Measurements from ENCODE around the gene SERBP1.
"Not testable (repeated sequence)": the region's sequence is repeated elsewhere in the genome, so short reads cannot be mapped to it uniquely, and the experiment has no call there.

SERBP1 gene

DNA sequence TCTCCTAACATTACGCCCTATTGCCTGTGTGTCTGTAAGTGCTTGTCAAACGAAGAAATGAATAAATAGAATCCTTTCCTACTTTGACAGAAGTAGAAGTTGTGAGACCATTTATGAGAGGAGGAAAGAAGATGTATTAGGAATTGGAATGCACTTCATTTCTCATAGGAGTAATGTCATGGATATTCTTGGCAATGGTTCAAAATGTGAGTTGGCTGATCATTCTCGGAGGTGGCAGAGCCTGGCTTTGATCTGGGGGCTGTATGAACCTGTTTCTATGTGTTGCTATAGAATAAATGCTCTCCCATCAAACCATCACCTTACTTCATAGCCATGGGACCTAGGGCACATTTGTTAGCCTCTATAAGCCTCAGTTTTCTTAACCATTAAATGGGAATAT lies 10.1 kb upstream of the SERBP1 start:
- DNase-seq (ENCODE audit: low spot score) = no peak

DNA sequence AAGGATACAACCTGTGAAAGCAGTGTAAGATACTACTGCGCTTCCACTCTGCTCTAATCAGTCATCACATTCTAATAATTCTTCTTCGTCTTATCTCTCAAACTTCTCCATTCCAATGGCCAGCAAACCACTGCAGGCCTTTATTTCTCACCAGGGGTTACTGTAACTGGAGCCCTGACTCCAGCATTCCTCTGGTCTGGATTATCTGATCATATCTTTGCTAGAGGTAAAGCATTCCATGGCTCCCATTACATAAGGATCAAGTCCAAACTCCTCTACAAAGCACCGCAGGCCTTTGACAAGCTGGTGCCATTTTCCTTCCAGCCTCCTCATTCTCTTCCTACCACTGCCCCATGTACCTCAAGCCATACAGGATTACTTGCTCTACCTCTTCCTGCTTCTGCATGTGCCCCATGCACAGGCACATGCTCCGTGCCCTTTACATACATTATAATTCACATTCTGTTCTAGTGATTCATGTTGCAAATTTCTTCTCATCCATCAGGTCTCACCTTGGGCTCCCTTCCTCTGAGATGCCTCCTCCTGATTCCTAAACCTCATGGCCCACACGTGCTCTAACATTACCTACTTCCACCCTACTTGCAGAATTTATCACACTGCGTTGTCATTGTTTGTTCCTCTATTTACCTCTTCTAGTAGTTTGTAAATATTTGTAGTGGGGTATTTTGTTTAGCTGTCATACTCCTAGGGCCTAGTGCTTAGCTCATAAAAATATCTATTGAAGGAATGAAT lies 9.3 kb upstream of the SERBP1 start:
- no peak for DNase-seq (ENCODE audit: low spot score)

DNA sequence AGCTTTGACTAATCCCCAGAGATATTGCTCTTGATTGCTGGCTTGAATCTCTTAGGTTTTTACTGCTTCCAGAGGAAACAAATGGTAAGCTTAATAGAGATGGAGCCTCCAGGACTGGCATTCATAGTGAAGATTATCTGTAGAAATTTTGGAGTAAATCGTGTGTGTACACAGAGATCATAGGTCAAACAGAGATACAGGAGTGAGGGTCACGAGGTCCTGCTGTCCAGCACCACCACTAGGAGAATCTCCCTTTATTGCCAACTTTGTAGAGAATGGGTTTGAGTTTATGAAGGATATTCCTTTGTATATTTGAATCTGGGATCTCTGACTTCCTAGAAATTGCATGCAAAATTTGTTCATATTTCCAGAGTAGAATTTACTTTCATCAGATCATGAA lies 7.8 kb upstream of the SERBP1 start:
- no peak for DNase-seq (ENCODE audit: low spot score)

DNA sequence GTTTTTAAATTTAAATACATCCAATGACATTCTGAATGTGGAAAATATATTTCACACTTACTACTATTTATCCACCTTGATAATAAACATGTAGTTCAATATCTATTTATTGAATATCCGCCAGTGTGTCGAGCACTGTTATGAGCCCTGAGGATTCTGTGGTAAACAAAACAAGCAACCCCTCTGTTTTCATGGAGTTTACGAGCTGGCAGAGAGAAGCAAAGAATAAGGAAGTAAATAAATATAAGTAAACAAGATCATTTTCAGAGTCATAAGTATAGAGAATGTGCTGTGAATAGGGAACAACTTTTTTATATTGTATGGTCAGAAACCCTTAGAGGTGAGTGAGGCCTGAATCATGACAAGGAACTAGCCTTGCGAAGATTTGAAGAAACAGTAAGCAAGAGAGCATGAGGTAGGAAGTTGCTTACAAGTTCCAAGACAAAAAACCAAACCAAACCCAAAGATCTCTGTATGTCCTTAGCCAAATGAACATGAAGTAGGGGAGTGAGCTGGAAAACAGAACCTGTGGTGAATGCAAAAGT lies 6.4 kb upstream of the SERBP1 start:
- DNase-seq (ENCODE audit: low spot score) = no peak

DNA sequence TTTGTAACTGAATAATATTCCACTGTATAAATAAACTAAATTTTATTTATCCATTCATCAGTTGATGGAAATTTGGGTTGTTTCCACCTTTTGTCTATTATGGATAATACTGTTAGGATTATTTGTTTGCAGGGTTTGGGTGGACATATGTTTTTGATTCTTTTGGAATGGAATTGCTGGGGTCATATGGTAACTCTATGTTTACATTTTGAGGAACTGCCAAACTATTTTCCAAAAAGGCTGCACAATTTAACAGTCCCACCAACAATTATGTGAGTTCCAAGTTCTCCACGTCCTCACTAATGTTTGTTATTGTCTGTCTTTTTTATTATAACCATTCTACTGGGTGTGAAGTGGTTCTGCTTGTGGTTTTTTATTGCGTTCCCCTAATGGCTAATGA lies 4.3 kb upstream of the SERBP1 start:
- no peak for DNase-seq (ENCODE audit: low spot score)

DNA sequence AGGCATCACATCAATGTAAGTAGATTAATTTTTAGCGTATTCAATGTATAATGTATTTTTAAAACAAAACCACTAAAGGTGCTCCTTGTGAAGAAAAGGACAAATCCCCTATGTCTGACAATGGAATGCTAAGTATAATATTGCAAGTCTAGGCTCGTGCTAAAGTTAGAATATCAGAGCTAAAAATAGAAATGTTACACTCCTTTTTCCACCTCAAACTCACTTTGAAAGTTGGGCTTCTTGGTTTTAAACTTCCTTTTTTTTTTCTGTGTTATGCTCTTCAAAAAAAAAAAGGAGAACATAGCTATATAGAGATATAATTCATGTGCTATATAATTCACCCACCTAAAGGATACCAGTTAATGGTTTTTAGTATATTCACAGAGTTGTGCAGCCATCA lies 3.6 kb upstream of the SERBP1 start:
- DNase-seq (ENCODE audit: low spot score) = no peak

DNA sequence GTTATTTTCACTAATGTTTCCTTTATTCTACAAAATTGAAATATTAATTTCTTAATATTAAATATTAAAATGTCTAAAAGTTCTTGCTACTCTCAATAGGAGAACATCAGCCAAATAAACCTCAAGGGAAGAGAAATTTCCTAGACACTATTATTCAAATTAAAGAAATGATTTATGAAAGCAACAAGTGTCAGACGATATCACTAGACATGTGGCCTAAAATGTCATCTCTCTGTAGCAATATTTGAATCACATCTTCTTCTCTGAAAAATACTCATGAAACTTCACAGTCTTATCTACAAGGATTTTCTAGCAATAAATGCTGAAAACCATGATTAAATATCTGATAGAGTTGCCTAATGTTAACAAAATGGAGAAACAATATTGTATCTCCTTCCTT lies 2.5 kb upstream of the SERBP1 start:
- DNase-seq (ENCODE audit: low spot score) = no peak

DNA sequence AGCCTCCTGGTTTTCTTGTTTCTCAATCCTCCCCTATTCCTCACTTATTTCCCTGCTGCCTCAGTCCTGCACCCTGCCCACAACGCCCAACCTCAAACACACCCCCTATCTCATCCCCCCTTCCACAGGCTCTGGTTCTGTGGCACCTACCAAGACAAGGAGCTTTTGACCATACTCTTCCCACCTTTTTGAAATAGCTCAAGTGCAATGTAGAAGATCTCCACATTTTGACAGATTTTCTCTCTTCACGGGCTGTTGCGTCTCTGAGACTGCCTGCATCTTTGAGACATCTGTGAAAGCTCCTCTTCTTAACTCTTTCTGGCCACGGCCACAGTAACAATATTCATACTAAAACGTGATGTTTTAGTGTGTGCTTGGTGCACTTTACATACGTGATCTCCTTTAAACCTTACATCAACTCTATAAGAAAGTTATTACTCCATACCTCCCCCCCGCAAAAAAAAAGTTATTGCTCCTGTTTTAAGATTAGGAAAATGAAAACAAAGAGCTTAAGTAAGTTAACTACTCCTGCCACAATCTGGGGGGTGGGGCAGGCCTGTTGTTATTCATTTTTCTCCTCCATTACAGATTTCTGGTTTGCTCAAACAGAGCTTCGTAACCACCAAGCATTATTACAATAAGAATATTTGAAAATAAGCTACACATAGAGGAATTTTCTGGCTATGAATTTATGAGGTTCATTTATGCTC lies 1.8 kb upstream of the SERBP1 start:
- no peak for DNase-seq (ENCODE audit: low spot score)

DNA sequence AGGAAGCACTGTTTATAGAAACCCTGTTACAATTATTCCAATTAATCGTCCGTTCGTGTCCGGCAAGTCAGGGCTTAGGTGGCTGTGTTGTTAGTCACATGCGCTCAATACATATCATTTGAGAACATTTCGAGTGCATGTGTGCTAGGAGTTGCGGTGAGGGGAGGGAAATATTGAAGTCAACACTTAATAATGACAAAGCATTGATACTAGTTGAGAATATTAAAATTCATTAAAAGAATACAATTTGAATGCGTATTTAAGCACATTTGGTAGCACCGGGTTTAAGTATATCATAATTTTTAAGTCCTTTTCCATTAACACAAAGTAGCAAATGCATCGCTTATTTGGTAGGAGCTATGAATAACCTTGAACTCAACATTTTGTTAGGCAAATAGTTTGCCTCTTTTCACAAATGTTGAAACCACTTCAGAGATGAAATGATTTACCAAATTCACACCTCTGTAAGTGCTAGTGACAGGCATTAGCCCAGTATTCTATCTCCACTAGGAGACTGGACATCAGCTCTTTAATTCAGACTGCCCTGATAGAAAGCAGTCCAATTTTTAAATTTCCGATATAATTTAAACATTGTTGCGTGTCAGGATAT lies 1.1 kb upstream of the SERBP1 start:
- no peak for DNase-seq (ENCODE audit: low spot score)

DNA sequence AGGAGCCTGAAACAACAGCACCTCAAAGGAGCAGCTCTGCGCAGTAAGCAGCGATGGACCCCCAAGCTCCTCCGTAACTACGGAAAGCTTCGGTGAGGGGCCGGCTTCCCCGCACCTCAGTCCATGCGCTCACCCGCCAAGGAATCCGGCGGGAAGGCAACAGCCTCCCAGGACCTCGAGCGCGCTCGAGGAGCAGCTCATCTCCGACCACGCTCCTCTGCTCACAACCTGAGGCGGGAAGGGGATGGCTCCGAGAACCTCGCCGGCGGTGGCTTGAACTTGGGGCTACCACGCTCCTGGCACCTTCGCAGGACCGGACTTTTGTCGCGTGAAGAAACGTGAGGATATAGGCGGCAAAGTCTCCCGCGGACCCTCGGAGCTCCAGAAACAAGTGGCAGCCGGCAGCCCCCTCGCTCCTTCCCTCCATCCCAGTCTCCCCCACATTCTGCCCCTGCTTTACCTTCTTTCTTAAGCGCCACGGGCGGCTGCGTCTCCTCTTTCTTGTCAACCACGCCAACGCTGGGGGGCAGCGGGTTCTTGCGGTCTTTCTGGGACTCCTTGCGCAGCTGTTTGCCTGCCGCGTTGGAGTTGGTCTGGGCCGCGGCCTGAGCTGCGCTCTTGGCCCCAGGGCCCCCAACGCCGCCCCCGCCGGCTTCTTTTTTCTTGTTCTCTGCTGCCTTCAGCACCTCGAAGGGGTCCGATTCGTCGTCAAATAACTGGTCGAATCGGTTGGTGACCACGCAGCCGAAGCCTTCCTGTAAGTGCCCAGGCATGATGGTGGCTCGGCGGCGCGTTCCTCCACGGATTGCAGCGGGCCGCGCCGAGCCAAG lies 459 bp downstream of the SERBP1 start:
- peak; percentile 26 for DNase-seq (ENCODE audit: low spot score)

DNA sequence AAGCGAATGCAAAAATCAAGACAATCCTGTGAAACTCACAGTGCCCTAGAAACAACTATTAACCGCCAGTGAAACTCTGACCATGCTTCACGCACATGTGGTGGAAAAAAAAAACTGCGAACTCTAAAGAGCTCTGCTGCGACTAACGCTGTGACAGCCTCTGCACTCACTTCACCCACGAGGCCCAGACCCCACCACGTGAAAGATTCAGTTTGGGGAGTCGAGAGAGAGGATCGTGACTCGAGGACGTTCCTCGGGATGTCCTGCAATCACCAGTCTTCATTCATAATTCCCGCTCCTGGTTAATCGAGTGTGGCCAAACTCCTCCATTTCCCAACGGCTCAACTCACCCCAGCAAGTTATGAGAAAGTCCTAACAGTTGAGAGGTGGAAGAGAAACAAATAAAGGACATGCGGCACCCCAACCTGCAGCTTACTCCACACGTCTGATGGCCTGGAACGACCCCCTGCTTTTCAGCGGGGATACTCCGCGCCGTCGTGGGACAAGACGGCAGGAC lies 1.1 kb downstream of the SERBP1 start:
- DNase-seq (ENCODE audit: low spot score) = peak; percentile 16

DNA sequence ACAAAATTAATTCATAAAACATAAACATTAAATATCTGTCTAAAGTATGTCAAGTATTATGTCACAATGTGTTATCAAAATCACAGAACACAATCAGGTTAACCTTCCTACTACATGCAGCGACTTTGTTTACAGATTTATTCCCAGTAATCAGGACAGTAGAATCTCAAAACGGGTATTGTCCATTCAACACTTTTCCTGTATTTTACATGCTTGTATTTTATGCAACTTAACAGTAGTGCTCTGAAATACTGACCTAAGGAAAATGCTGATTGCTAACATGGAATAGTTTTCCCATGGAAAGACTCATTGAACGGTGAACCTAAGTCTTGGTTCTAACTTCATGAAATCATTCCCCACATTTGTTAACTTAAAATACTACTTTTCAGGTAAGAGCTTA lies 2.3 kb downstream of the SERBP1 start:
- DNase-seq (ENCODE audit: low spot score) = no peak

DNA sequence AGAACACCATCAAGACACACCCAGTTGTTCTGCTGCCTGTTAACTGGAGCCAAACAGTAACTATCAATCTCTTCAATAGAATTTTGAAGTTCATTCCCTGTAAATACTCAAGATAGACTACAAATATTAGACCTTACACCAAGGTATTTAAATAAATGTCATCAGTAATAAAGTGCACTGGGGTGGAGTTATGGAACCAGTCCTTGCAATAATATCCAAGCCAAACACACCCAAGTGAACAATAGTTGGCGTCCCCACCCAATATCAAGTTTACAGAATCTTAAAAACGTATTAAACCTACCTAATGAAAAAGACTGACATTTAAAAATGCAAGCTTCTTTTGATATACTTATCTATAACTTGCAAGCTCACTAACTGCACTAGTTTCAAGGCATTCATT lies 2.7 kb downstream of the SERBP1 start:
- no peak for DNase-seq (ENCODE audit: low spot score)

DNA sequence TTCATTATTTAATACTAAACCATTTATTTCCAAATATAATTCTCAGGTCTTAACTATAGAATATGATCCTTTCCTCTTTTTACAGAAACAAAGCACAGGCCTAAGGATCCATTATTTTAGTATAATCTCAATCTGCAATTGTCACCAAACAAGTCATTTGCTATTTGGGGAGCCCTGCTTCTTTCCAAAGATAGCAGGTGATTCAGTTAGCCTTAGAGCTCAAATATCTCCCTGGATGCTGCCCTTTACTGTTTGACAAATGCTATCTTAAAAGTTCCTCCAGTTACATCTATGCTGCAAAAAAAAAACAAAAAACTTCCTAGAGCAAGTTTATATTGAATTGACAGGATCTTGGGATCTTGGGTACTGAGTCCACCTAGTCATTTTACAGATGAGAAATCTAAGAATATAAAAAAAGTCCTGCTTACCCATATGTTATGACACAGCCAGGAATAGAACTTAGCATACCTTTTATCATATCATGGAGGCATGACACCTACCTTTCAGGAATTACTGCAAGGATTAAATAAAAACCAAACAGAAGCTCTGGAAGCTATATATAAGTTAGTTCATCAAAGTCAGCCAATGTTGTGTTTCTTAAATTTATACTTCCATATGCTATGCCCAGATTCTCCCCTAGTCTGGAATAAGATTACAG lies 9.2 kb downstream of the SERBP1 start:
- DNase-seq (ENCODE audit: low spot score) = no peak

DNA sequence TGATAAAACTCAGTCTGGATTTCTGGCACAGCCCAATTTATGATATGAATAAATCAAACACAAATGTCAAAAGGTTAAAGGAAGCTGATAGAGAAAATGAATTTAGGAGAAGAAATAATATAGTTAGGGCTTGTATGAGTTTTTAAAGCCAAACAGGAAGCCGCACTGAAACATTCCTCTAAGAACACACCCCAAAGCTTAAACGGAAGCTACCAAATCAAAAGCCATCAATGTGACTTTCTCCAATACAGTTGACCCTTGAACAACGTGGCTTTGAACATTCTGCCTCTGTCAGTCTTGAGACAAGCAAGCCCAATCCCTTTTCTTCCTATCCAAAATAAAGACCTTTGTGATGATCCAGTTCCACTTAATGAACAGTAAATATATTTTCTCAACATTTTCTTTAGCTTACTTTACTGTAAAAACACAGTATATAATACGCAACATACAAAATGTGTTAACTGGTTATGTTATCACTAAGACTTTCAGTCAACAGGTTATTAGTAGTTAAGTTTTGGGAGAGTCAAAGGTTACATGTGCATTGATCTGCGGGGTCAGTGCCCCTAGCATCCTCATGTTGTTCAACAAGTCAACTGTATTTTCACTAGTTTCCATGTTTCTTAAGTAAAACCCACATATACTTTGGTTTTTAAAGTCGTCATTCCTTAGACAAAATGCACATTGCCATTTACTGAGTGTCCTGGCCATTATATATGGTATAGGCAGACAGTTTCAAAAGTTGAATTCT lies 11.2 kb downstream of the SERBP1 start:
- no peak for DNase-seq (ENCODE audit: low spot score)

DNA sequence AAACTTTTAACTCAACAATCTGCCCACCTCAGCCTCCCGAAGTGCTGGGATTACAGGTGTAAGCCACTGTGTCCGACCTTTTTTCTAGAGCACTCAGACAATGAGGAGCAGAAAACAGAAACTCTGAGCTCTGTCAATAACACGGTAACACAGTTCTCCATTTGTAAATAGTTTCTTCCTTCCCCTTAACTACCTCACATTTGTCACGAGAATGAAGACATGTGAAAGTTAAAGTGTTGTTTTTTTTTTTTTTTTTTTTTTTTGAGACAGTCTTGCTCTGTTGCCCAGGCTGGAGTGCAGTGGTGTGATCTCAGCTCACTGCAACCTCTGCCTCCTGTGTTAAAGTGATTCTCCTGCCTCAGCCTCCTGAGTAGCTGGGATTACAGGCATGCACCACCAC lies 12.5 kb downstream of the SERBP1 start:
- DNase-seq (ENCODE audit: low spot score) = not testable (repeated sequence)

DNA sequence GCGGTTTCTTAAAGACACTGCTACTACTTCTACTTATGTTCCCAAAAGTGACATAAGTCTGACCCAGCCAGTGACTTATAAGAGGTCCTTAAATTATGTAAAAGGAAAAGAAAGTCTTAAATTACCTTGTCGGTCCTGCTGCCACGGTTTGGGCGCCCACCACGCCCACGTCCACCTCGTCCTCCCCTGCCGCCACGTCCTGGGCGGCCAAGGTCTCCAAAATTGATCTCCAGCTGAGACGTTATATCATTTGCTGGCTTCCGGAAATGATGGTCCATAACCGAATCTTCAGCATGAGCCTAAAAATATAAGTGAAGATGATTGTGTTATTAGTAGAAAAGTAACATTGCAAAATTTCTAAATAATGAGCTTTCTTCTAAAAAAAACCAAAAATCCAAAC lies 15.2 kb downstream of the SERBP1 start:
- no peak for DNase-seq (ENCODE audit: low spot score)

DNA sequence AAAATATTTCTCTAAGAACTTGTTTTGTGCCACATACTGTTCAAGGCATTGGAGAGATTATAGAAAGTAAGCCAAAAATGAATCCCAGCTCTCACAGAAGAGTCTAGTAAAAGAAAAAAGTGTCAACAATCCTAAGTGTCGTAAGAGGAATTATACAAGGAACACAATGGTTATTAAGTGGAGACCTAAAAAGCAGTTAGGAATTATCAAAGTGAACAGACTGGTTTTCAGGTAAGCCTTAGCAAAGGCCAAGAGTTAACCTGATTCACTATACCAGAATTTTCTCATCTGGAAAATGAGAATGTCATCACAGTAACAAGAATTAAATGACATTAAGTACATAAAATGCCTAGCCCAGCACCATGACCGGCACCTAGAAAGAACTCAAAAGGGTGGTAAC lies 15.6 kb downstream of the SERBP1 start:
- no peak for DNase-seq (ENCODE audit: low spot score)

DNA sequence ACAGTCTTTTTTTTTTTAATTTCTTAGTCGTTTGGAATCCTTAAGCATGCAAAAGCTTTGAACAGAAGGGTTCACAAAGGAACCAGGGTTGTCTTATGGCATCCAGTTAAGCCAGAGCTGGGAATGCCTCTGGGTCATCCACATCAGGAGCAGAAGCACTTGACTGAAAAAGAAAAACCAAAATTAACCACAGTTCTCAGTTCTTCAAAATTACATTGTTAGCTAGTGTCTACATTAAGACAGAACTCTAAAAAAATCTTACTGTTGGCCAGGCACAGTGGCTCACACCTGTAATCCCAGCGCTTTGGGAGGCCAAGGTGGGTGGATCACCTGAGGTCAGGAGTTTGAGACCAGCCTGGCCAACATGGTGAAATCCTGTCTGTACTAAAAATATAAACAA lies 17.1 kb downstream of the SERBP1 start:
- not testable (repeated sequence) for DNase-seq (ENCODE audit: low spot score)

DNA sequence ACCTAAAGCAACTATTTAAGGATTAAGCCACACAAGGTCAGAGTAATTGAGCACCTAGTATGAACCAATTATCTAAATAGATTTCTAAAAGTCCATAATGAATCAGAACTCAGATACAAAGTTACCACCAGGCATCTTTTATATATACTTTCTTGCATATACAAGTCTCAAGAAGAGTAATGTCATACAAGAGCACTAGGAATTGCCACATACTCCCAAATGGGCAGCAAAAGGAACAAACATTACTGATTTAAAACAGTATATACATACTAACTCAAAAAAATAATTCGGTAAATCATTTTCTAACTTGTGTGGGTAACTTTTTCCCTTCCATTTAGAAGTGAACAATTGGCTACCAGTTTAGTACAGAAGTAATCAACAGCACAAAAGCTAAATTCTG lies 22.1 kb downstream of the SERBP1 start:
- no peak for DNase-seq (ENCODE audit: low spot score)

DNA sequence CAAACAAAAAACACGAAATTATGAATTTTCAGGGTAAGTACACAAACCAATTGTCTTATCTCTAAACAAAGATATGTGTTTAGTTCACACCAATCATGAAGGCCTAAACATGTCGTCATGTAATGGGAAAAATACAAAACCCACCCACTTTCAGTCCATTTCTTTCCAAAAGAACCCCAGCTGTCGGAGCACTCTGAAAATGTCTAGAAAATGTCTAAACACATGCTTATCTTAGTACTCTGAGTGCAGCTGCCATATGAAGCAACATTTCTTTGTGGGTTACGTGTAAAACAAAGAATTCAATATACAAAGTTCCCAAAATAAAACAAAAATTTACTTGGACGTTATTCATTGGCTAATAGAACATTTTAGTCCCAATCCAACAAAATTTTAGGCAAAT lies 22.7 kb downstream of the SERBP1 start:
- DNase-seq (ENCODE audit: low spot score) = no peak

Data from putamen (tissue), 1 donor.